ENCODE measurements around the gene COQ6. TPM values are rescaled to one million over a fixed set of nuclear protein-coding genes. Genes with fewer than 3 reads are reported as not detected.

The COQ6 gene
- 10 to 100 TPM; 39.1 to 46.8 (median 42.4) TPM for total RNA-seq

- Histone ChIP-seq H3K9me3 (no peaks in the 10 kb centered on the region), H3K4me1 (peaks cover 0 to 26% (median 12%) of the 10 kb centered on the region in 4 donors), H3K36me3 (peaks cover 0 to 9% (median under 1%) of the 10 kb centered on the region in 4 donors), H3K27ac (peak within 1 kb of the TSS; percentile 90 to 96 (median 92)), H3K4me3 (peak within 1 kb of the TSS; percentile 66 to 79 (median 70)), H3K27me3 (no peaks in the 10 kb centered on the region)
- intact Hi-C loops (cut with DNase I; ENCODE audit: low total_unique reads) = no loop called here
- WGBS, 2 donors (ENCODE audit: low coverage in 1 of 2) = 0% methylated on average over 3 to 62 of the region's 70 CpGs
- peak; percentile 95 for DNase-seq
- in situ Hi-C loops (cut with MboI; ENCODE audit: low pct_ligation_motif_present in 1 of 4, low pct_unique_long_range_greater_than_20kb in 1 of 4, low sequenced_read_pairs in 3 of 4) = no loop called here
- TF ChIP-seq POLR2AphosphoS5 (IDR thresholded peaks at IDR 0.05) (peak; percentile 89 to 93 (median 91)), EP300 (IDR thresholded peaks at IDR 0.05; ENCODE audit: low read depth) (no peak), CTCF (IDR thresholded peaks at IDR 0.05) (peak in 2 of 5 experiments; percentile 26 to 32), POLR2A (IDR thresholded peaks at IDR 0.05) (peak; percentile 93)
Observed at GRCh38 chr14:73949752-73950734, at the start of gene COQ6, which contains the start of gene FAM161B. Gene COQ6 (plus strand): TSS chr14:73950302. CDS start chr14:73950333, 31 bp downstream. Gene FAM161B (minus strand): TSS chr14:73950094. CDS start chr14:73950026, 68 bp downstream.

- intact Hi-C loops (cut with DNase I; ENCODE audit: low total_unique reads) = no loop called here
- H3K4me3 ChIP-seq = no peak overlapping the region
- H3K27ac ChIP-seq = no peak overlapping the region
- no peak for DNase-seq
- 67 to 77% methylated on average over 3 of the region's 3 CpGs for WGBS, 2 donors (ENCODE audit: low coverage in 1 of 2)
- in situ Hi-C loops (cut with MboI; ENCODE audit: low pct_ligation_motif_present in 1 of 4, low pct_unique_long_range_greater_than_20kb in 1 of 4, low sequenced_read_pairs in 3 of 4) = no loop called here
- no peaks in the 10 kb centered on the region for H3K27me3 ChIP-seq
- H3K36me3 ChIP-seq = peaks cover 0 to 77% (median 28%) of the 10 kb centered on the region in 4 donors
- no peaks in the 10 kb centered on the region for H3K4me1 ChIP-seq
- TF ChIP-seq CTCF (IDR thresholded peaks at IDR 0.05) = no peak
- TF ChIP-seq EP300 (IDR thresholded peaks at IDR 0.05; ENCODE audit: low read depth) = no peak
- TF ChIP-seq POLR2A (IDR thresholded peaks at IDR 0.05) = no peak
- no peak for TF ChIP-seq POLR2AphosphoS5 (IDR thresholded peaks at IDR 0.05)
- no peaks in the 10 kb centered on the region for H3K9me3 ChIP-seq
Observed at GRCh38 chr14:73903028-73903427, 47.1 kb upstream of the COQ6 start.

- Histone ChIP-seq H3K4me1 (no peaks in the 10 kb centered on the region), H3K9me3 (no peaks in the 10 kb centered on the region), H3K36me3 (peaks cover 0 to 89% (median 36%) of the 10 kb centered on the region in 4 donors), H3K4me3 (no peak overlapping the region), H3K27ac (no peak overlapping the region), H3K27me3 (no peaks in the 10 kb centered on the region)
- 87% methylated on average over 1 of the region's 1 CpG; no CpG with 5 or more reads in 1 of the 2 donors for WGBS, 2 donors (ENCODE audit: low coverage in 1 of 2)
- no peak for DNase-seq
- intact Hi-C loops (cut with DNase I; ENCODE audit: low total_unique reads) = no loop called here
- TF ChIP-seq POLR2A (IDR thresholded peaks at IDR 0.05) (no peak), EP300 (IDR thresholded peaks at IDR 0.05; ENCODE audit: low read depth) (no peak), POLR2AphosphoS5 (IDR thresholded peaks at IDR 0.05) (no peak), CTCF (IDR thresholded peaks at IDR 0.05) (no peak)
- in situ Hi-C loops (cut with MboI; ENCODE audit: low pct_ligation_motif_present in 1 of 4, low pct_unique_long_range_greater_than_20kb in 1 of 4, low sequenced_read_pairs in 3 of 4) = no loop called here
Observed at GRCh38 chr14:73909681-73910080, 40.4 kb upstream of the COQ6 start.

- H3K4me3 ChIP-seq = no peak overlapping the region
- no peak for DNase-seq
- H3K27me3 ChIP-seq = no peaks in the 10 kb centered on the region
- no peak for TF ChIP-seq POLR2AphosphoS5 (IDR thresholded peaks at IDR 0.05)
- TF ChIP-seq POLR2A (IDR thresholded peaks at IDR 0.05) = no peak
- no peak for TF ChIP-seq CTCF (IDR thresholded peaks at IDR 0.05)
- no peak for TF ChIP-seq EP300 (IDR thresholded peaks at IDR 0.05; ENCODE audit: low read depth)
- in situ Hi-C loops (cut with MboI; ENCODE audit: low pct_ligation_motif_present in 1 of 4, low pct_unique_long_range_greater_than_20kb in 1 of 4, low sequenced_read_pairs in 3 of 4) = no loop called here
- whole genome bisulfite sequencing, 2 donors (ENCODE audit: low coverage in 1 of 2) = 84 to 86% methylated on average over 3 of the region's 3 CpGs
- H3K4me1 ChIP-seq = no peaks in the 10 kb centered on the region
- peaks cover 0 to 67% (median 24%) of the 10 kb centered on the region in 4 donors for H3K36me3 ChIP-seq
- no peaks in the 10 kb centered on the region for H3K9me3 ChIP-seq
- no peak overlapping the region for H3K27ac ChIP-seq
- intact Hi-C loops (cut with DNase I; ENCODE audit: low total_unique reads) = no loop called here
Observed at GRCh38 chr14:73913256-73913655, 36.8 kb upstream of the COQ6 start.
